ENCODE results near the gene SH2D3A.

DNA sequence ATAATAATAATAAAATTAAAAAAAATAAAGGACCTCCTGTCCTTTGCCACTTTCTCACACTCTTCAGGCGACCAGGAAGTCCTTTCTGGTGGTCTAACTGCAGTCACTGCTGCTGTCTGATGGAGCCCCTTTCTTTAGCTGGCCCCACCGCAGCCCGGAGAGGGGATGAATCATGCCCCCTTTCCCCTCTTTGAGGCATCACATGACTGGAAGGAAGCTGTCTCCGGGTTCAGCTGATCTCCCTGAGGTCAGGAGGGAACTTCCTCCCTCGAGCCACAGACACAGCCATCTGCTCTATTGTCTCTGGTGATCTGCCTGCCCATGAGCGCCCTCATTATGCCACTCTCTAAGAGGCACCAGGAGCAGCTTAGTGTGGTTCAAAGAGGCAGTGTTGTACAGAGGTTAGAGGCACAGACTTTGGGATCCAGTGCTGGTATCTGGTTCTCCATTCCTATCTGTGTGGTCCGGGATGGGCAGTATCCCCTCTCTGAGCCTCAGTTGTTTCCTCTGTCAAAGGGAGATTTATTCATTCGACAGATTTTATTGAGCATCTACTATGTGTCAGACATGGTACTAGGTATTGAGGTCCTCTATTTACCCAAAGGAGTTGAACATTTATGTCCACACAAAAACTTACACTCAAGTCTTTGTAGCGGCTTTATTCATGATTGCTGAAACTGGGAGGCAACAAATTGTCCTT lies 35.3 kb upstream of the SH2D3A start:
- TF ChIP-seq, protein P1, sequence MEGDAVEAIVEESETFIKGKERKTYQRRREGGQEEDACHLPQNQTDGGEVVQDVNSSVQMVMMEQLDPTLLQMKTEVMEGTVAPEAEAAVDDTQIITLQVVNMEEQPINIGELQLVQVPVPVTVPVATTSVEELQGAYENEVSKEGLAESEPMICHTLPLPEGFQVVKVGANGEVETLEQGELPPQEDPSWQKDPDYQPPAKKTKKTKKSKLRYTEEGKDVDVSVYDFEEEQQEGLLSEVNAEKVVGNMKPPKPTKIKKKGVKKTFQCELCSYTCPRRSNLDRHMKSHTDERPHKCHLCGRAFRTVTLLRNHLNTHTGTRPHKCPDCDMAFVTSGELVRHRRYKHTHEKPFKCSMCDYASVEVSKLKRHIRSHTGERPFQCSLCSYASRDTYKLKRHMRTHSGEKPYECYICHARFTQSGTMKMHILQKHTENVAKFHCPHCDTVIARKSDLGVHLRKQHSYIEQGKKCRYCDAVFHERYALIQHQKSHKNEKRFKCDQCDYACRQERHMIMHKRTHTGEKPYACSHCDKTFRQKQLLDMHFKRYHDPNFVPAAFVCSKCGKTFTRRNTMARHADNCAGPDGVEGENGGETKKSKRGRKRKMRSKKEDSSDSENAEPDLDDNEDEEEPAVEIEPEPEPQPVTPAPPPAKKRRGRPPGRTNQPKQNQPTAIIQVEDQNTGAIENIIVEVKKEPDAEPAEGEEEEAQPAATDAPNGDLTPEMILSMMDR (IDR thresholded peaks at IDR 0.05 in 2 of 3, conservative IDR thresholded peaks at IDR 0.05 in 1 of 3; ENCODE audit: borderline replicate concordance in 1 of 3, insufficient read depth in 1 of 3, low read depth in 2 of 3, low read length in 2 of 3): no peak
- 0 out of 2 replicates have a peak, but pooled peaks have one; percentile 15 for TF ChIP-seq JUND (IDR thresholded peaks at IDR 0.05)
- 0 out of 2 replicates have a peak, but pooled peaks have one; percentile 27 for TF ChIP-seq CBX3 (IDR thresholded peaks at IDR 0.05; ENCODE audit: low read depth)
- no peak for TF ChIP-seq POLR2A (IDR thresholded peaks at IDR 0.05; ENCODE audit: borderline replicate concordance, extremely low read depth, insufficient read depth, insufficient read length)
- no peak for TF ChIP-seq EZH2phosphoT487 (IDR thresholded peaks at IDR 0.05; ENCODE audit: borderline replicate concordance)
- peak; percentile 33; the same call in 1 of the 2 replicates for TF ChIP-seq RAD21 (IDR thresholded peaks at IDR 0.05; ENCODE audit: low read depth)
- TF ChIP-seq, protein P2, sequence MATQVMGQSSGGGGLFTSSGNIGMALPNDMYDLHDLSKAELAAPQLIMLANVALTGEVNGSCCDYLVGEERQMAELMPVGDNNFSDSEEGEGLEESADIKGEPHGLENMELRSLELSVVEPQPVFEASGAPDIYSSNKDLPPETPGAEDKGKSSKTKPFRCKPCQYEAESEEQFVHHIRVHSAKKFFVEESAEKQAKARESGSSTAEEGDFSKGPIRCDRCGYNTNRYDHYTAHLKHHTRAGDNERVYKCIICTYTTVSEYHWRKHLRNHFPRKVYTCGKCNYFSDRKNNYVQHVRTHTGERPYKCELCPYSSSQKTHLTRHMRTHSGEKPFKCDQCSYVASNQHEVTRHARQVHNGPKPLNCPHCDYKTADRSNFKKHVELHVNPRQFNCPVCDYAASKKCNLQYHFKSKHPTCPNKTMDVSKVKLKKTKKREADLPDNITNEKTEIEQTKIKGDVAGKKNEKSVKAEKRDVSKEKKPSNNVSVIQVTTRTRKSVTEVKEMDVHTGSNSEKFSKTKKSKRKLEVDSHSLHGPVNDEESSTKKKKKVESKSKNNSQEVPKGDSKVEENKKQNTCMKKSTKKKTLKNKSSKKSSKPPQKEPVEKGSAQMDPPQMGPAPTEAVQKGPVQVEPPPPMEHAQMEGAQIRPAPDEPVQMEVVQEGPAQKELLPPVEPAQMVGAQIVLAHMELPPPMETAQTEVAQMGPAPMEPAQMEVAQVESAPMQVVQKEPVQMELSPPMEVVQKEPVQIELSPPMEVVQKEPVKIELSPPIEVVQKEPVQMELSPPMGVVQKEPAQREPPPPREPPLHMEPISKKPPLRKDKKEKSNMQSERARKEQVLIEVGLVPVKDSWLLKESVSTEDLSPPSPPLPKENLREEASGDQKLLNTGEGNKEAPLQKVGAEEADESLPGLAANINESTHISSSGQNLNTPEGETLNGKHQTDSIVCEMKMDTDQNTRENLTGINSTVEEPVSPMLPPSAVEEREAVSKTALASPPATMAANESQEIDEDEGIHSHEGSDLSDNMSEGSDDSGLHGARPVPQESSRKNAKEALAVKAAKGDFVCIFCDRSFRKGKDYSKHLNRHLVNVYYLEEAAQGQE (IDR thresholded peaks at IDR 0.05; ENCODE audit: low read depth): no peak
- no peak for TF ChIP-seq EZH2 (IDR thresholded peaks at IDR 0.05)
- TF ChIP-seq, protein P3, sequence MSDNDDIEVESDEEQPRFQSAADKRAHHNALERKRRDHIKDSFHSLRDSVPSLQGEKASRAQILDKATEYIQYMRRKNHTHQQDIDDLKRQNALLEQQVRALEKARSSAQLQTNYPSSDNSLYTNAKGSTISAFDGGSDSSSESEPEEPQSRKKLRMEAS (IDR thresholded peaks at IDR 0.05): peak; percentile 54
- no peak for TF ChIP-seq EGR1 (IDR thresholded peaks at IDR 0.05; ENCODE audit: low read depth)
- TF ChIP-seq, protein P4, sequence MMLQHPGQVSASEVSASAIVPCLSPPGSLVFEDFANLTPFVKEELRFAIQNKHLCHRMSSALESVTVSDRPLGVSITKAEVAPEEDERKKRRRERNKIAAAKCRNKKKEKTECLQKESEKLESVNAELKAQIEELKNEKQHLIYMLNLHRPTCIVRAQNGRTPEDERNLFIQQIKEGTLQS (IDR thresholded peaks at IDR 0.05): no peak

All from HCT116 (cell line).